Activated B cell treated with CpG ODN at 0.5 μM for 24 hours (primary cell): ENCODE measurements around the gene AURKB. TPM values are rescaled to one million over a fixed set of nuclear protein-coding genes. Genes with fewer than 3 reads are reported as not detected.

ENCODE experiments used
- ATAC-seq: fragments of 200-7000 bp; cut with Tn5 transposase; one replicate; pipeline ENCODE4 v1.10.0; 2021; ENCODE audit warnings: low read depth, mild to moderate bottlenecking, moderate library complexity
- CTCF ChIA-PET: fragments of 350-600 bp; sonication (Branson Sonifier 250); formaldehyde crosslinking; loops from one replicate; lab custom pipeline; 2021; ENCODE audit warnings: antibody characterized with exemption; lab: Charles Lee
- POLR2A ChIA-PET: fragments of 350-600 bp; sonication (Branson Sonifier 250); formaldehyde crosslinking; loops from one replicate; lab custom pipeline; 2021; ENCODE audit warnings: antibody characterized with exemption; lab: Charles Lee
- DNase-seq: peaks from one replicate; pipeline ENCODE4 v3.0.0; 2022
- H3K27ac Mint-ChIP-seq: one replicate; pipeline ENCODE4 v1.8.0; 2020; ENCODE audit warnings: mixed read lengths
- H3K27me3 Mint-ChIP-seq: one replicate; pipeline ENCODE4 v1.8.0; 2021; ENCODE audit warnings: mixed read lengths
- H3K36me3 Mint-ChIP-seq: one replicate; pipeline ENCODE4 v1.8.0; 2021; ENCODE audit warnings: low read depth, mixed read lengths
- H3K4me1 Mint-ChIP-seq: one replicate; pipeline ENCODE4 v1.8.0; 2021; ENCODE audit warnings: mixed read lengths
- H3K4me3 Mint-ChIP-seq: one replicate; pipeline ENCODE4 v1.8.0; 2020; ENCODE audit warnings: mild to moderate bottlenecking, mixed read lengths
- H3K9me3 Mint-ChIP-seq: one replicate; pipeline ENCODE4 v1.8.0; 2020; ENCODE audit warnings: mixed read lengths
- CTCF ChIP-seq: fragments of 200-600 bp; IDR thresholded peaks from one replicate; pipeline ENCODE4 v1.8.0; 2022; ENCODE audit warnings: antibody characterized with exemption, mild to moderate bottlenecking
- intact Hi-C: fragments of 100-400 bp; cut with micrococcal nuclease; formaldehyde crosslinking; loops from one replicate; pipeline ENCODE4 v1.15.1; 2024
- total RNA-seq: library from RNA; stranded (reverse); gene quantifications from 2 replicates; pipeline ENCODE4 v1.2.3, GENCODE V29; 2022

AURKB gene
- total RNA-seq, 1 donor from 2014 or later: 3.0 TPM

GRCh38 chr17:8225813-8226535, 15.6 kb upstream of the AURKB start:
- H3K27ac Mint-ChIP-seq: peak overlapping the region; percentile 95
- H3K9me3 Mint-ChIP-seq: no peaks in the 10 kb centered on the region
- H3K4me3 Mint-ChIP-seq: peak overlapping the region; percentile 81
- DNase-seq (no peak), ATAC-seq (no peak)
- peaks cover 58% of the 10 kb centered on the region for H3K4me1 Mint-ChIP-seq
- TF ChIP-seq CTCF: no peak
- ChIA-PET POLR2A (interaction anchor here (0.5 to 11.8 kb wide), 11 partner anchors 10 to 210 kb away, joined by 3 to 413 read pairs (median 10); partner anchors contain the start of genes AURKB, BORCS6, CTC1 and KRABD2), CTCF (interaction anchor here (0.8 to 1.7 kb wide), 3 partner anchors 20 to 75 kb away, joined by 3 to 8 read pairs (median 3); no protein-coding TSS in a partner anchor)
- peaks cover 9% of the 10 kb centered on the region for H3K27me3 Mint-ChIP-seq
- peaks cover 69% of the 10 kb centered on the region for H3K36me3 Mint-ChIP-seq
- intact Hi-C loops: loop anchor here (1.0 to 10.0 kb wide), 3 partner anchors 21 to 541 kb away; partner anchors contain the start of genes CYB5D1, NAA38, TMEM88 and TP53

DNA sequence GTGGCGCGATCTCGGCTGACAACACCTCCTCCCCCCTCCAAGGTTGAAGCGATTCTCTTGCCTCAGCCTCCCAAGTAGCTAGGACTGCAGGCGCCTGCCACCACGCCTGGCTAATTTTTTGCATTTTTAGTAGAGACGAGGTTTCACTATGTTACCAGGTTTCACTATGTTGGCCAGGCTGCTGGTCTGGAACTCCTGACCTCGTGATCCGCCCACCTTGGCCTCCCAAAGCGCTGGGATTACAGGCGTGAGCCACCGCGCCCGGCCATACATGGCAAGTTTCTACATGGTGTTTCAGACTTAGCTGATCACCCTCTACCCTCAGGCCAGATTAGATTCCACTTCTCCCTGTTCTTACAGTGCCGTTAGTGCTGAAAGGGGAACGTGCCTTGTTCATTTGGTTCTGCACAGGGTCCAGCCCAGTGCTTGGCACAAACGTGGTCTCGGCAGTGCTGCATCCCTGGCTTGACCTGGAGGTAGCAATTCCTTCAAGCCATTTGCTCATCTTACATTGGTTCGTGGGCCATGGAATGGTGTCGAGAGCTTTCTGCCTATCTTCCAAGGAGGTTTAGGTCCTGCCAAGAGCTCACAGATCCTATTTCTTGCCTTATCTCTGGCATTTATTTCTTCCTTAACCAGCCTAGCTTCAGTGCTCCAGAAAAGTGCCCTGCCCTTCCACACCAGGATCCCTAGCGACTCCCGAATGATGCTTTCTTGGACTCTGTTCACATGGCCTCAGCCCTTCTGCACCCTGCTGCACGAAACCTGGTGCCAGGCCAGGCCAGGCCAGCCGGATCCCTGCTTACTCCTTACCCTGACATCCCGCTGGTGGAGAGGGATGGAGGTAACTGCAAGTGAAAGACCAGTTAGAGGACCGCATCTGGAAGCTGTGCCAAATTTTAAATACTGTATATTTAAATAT, 14.8 kb upstream of the AURKB start:
- H3K27me3 Mint-ChIP-seq: peaks cover 11% of the 10 kb centered on the region
- H3K4me3 Mint-ChIP-seq: peak overlapping the region; percentile 52
- CTCF ChIA-PET: interaction anchor here (1.7 kb wide), 1 partner anchor 76 kb away, joined by 8 read pairs; no protein-coding TSS in a partner anchor
- TF ChIP-seq CTCF: no peak
- POLR2A ChIA-PET: interaction anchor here (0.5 to 11.8 kb wide), 12 partner anchors 11 to 716 kb away, joined by 3 to 413 read pairs (median 8); partner anchors contain the start of genes AURKB, BORCS6, CTC1 and KRABD2
- H3K4me1 Mint-ChIP-seq: peaks cover 63% of the 10 kb centered on the region
- no peak for DNase-seq
- peak overlapping the region; percentile 79 for H3K27ac Mint-ChIP-seq
- peaks cover 65% of the 10 kb centered on the region for H3K36me3 Mint-ChIP-seq
- H3K9me3 Mint-ChIP-seq: no peaks in the 10 kb centered on the region
- ATAC-seq: no peak
- intact Hi-C loops: loop anchor here (10.0 kb wide), 2 partner anchors 370 to 540 kb away; partner anchors contain the start of genes CYB5D1, NAA38, TMEM88 and TP53

GRCh38 chr17:8223356-8224126, 13.2 kb upstream of the AURKB start:
- no peak for TF ChIP-seq CTCF
- Mint-ChIP-seq H3K36me3 (peaks cover 51% of the 10 kb centered on the region), H3K4me3 (peak overlapping the region; percentile 97), H3K9me3 (no peaks in the 10 kb centered on the region), H3K4me1 (peaks cover 65% of the 10 kb centered on the region), H3K27me3 (peaks cover 11% of the 10 kb centered on the region), H3K27ac (peak overlapping the region; percentile 97)
- ChIA-PET POLR2A (interaction anchor here (0.5 to 11.8 kb wide), 27 partner anchors 9 to 639 kb away, joined by 3 to 413 read pairs (median 8); partner anchors contain the start of genes AURKB, BORCS6, CTC1 and KRABD2), CTCF (interaction anchor here (0.9 to 1.9 kb wide), 7 partner anchors 24 to 150 kb away, joined by 3 to 9 read pairs (median 5); partner anchors contain the start of genes CTC1 and SLC25A35)
- peak; percentile 15 for ATAC-seq
- intact Hi-C loops: loop anchor here (1.0 to 10.0 kb wide), 6 partner anchors 65 to 539 kb away; partner anchors contain the start of genes CYB5D1, NAA38, RANGRF and RPL26
- peak; percentile 54 for DNase-seq

DNA sequence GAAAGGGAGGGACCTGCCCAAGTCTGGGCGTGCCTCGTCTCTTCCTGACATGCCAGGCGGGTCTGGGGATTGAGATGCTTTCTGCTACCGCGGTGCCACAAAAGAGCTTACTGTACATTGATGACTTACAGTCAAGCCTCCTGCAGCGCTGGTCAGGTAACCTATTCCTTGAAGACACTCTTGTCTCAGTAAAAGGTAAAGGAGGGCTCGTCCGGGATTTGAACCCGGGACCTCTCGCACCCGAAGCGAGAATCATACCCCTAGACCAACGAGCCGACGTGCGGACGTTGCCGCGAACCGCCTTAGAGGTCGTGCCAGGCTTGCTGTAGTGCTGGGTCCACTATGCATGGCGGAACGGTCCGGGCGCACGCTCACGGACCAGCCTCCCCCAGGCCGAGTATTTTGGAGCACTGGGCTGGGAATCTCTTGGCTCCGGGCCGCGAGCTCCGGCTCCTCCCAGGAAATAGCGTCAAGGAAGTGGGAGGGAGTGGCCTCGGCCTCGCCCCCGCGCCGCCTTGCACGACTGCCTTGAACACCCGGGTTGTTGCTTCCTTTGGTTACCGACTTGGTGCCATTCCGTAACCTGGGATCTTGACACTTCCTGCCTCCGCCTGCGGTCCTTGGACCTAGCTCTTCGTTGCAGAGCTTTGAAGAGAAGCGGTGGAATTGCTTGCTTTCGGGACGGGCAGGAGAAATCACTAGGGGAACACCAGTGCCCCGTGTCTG, 12.4 kb upstream of the AURKB start:
- ChIA-PET CTCF (interaction anchor here (0.9 to 2.6 kb wide), 10 partner anchors 24 to 154 kb away, joined by 3 to 21 read pairs (median 5); partner anchors contain the start of genes ALOXE3, CTC1, KRABD2 and PFAS), POLR2A (interaction anchor here (0.5 to 11.8 kb wide), 34 partner anchors 8 to 1102 kb away, joined by 3 to 413 read pairs (median 6); partner anchors contain the start of genes AURKB, BORCS6, CNTROB and CTC1)
- Mint-ChIP-seq H3K4me3 (peak overlapping the region; percentile 97), H3K36me3 (peaks cover 45% of the 10 kb centered on the region), H3K9me3 (no peaks in the 10 kb centered on the region), H3K27ac (peak overlapping the region; percentile 97), H3K4me1 (peaks cover 68% of the 10 kb centered on the region), H3K27me3 (peaks cover 11% of the 10 kb centered on the region)
- DNase-seq (peak; percentile 80), ATAC-seq (peak; percentile 51)
- intact Hi-C loops: loop anchor here (1.0 to 10.0 kb wide), 15 partner anchors 12 to 538 kb away; partner anchors contain the start of genes AURKB, CYB5D1, NAA38 and RANGRF
- no peak for TF ChIP-seq CTCF
